GM12892 (cell line): ENCODE data around the gene TIPARP.

Source experiments
- POLR2AphosphoS5 ChIP-seq: IDR thresholded peaks from 2 replicates; pipeline ENCODE4 v1.6.1; 2011; ENCODE audit warnings: low read depth, low read length, control low read depth
- TAF1 ChIP-seq: IDR thresholded peaks from 2 replicates; pipeline ENCODE4 v1.6.1; 2011; ENCODE audit warnings: low read depth, mild to moderate bottlenecking, control low read depth, low read length, borderline replicate concordance

DNA sequence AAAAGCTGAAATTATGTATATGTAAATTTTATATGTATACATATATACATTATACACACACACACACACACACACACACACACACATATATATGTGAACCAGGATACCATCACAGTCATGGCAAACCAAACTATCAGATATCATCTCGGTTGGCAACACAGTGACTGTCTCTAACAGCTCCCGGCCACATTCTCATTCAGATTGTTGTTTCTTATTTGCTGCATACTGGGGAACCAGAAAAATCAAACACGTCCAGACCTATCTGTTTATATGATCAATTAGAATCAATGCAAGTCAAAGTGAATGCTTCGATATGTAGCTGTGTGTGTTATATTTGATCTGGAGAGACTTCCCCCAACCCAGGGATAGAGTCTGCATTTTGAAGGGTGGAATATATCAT is 61.1 kb downstream of the TIPARP start:
- TF ChIP-seq TAF1, result no peak
- no peak for TF ChIP-seq POLR2AphosphoS5
